Ovary (tissue), 3 donors: Measurements from ENCODE around the gene PPP4C.

Experiments
- CTCF ChIP-seq, 3 donors: fragments of 450-650 bp in 2 of 3; fragments of 200-600 bp in 1 of 3; IDR thresholded peaks; one replicate each; pipeline versions ENCODE4 v1.5.1 to v1.8.0; 2016 to 2022; ENCODE audit warnings: antibody characterized with exemption in 3 of 3, mild to moderate bottlenecking in 1 of 3
- EP300 ChIP-seq: sonication (generic); formaldehyde crosslinking; IDR thresholded peaks from one replicate; pipeline ENCODE4 v1.6.1; 2017; ENCODE audit warnings: antibody characterized with exemption
- POLR2A ChIP-seq: fragments of 450-650 bp; IDR thresholded peaks from one replicate; pipeline ENCODE4 v1.6.1; 2017; ENCODE audit warnings: antibody characterized with exemption, mild to moderate bottlenecking, moderate library complexity
- donor health status: DM: no; HTN: no; CAD: no.

GRCh38 chr16:30083216-30084055 is 7.6 kb downstream of the PPP4C start:
- no peak for TF ChIP-seq CTCF (IDR thresholded peaks at IDR 0.05)
- no peak for TF ChIP-seq POLR2A
- no peak for TF ChIP-seq EP300
